ENCODE measurements around the gene NECTIN3. TPM values are rescaled to one million over a fixed set of nuclear protein-coding genes. Genes with fewer than 3 reads are reported as not detected.

The NECTIN3 gene
- total RNA-seq (2021), result 52.0 and 53.7 TPM in 2 replicates
- long read RNA-seq, transcript NECTIN3-206 (6 exons, 3,664 nt), result major isoform, 27 of 41 reads
- long read RNA-seq, partial matches to known transcripts, result 7 of 41 reads
- long read RNA-seq, other reads (novel, unspliced or antisense), result 7 of 41 reads

DNA sequence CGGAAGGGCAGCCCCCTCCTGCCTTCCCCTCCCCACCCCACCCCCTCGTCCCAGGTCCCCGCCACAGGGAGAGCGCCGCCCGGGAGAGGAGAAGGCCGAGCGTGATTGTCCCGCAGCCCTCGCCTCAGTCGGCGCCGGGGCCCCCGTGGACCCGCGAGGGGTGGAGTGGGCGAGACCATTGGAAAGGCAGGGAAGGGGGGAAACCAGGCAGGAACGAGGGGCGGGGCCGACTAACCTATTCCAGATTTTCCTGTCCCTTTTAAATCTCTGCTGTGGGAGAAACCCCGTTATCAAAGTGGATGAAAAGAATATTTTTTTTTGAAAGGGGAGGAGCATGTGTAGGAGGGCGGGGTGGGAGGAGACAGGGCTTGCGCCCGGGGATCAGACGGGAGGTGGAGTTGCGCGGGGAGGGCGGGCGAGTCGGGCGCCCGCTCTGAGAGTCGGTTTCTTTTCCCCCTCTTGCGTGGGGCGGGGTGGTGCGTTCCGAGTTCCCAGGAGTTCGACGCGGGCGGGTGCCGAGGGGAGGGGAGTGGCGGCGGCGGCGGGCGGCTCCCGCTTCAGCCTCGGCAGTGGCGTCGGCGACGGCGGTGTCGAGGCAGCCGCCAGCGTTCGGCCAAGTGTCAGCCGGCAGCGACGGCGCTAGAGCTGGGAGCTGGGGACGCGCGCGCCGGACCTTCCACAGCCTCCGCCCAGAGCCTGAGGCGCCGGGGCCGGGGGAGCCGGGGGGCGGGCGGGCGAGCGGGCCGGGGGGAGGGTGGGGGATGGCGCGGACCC, at the start of gene NECTIN3:
NECTIN3 (plus strand) TSS at position 560 of the 774 bp plus-strand sequence; CDS start at position 762, 202 bp downstream.
- Histone ChIP-seq H2BK12ac (ENCODE audit: insufficient read length, low read depth, low read length) (no peak within 1 kb of the TSS), H3K27ac (ENCODE audit: insufficient read length, low read depth, low read length) (no peak within 1 kb of the TSS), H3K18ac (ENCODE audit: insufficient read length, low read depth, low read length) (peak within 1 kb of the TSS; percentile 63), H3K4me2 (ENCODE audit: insufficient read depth, insufficient read length, low read length) (peak within 1 kb of the TSS; percentile 88), H3K27me3 (ENCODE audit: insufficient read depth, low read length) (no peaks in the 10 kb centered on the region), H3K9ac (ENCODE audit: extremely low read depth, insufficient read length, low read length) (peak within 1 kb of the TSS; percentile 64), H4K91ac (ENCODE audit: insufficient read length, low read depth, low read length) (no peak within 1 kb of the TSS), H3K23ac (ENCODE audit: insufficient read length, low read depth, low read length) (no peak within 1 kb of the TSS), H4K20me1 (ENCODE audit: control insufficient read depth, insufficient read depth, insufficient read length) (no peaks in the 10 kb centered on the region), H3K79me2 (ENCODE audit: insufficient read depth, low read length) (peaks cover 19% of the 10 kb centered on the region; the same call in 1 of the 2 replicates), H3K9me3 (ENCODE audit: control insufficient read depth, low read depth, low read length) (no peaks in the 10 kb centered on the region), H3K4me1 (ENCODE audit: insufficient read depth, low read length) (no peaks in the 10 kb centered on the region), H2AK5ac (ENCODE audit: insufficient read length, low read length) (no peak within 1 kb of the TSS), H2BK5ac (ENCODE audit: insufficient read length, low read length) (no peak within 1 kb of the TSS), H3K4ac (ENCODE audit: low read depth, low read length) (no peak within 1 kb of the TSS), H2BK120ac (ENCODE audit: low read depth, low read length, poor library complexity, severe bottlenecking) (no peak within 1 kb of the TSS), H3K14ac (ENCODE audit: insufficient read depth, low read length) (peak within 1 kb of the TSS; percentile 79; the same call in 1 of the 2 replicates), H3T11ph (ENCODE audit: low read length) (no peak within 1 kb of the TSS), H3K79me1 (ENCODE audit: insufficient read depth, low read depth, low read length, poor library complexity, severe bottlenecking) (no peaks in the 10 kb centered on the region), H3K23me2 (ENCODE audit: insufficient read length, low read depth, low read length, poor library complexity, severe bottlenecking) (peaks cover 11% of the 10 kb centered on the region), H4K5ac (ENCODE audit: insufficient read length, low read depth, low read length) (no peak within 1 kb of the TSS), H2AFZ (ENCODE audit: low read length) (peak within 1 kb of the TSS; percentile 34), H3K56ac (ENCODE audit: insufficient read length, low read depth, low read length) (no peak within 1 kb of the TSS), H2BK20ac (ENCODE audit: low read depth, low read length, poor library complexity, severe bottlenecking) (no peak within 1 kb of the TSS), H4K8ac (replicated peaks; ENCODE audit: insufficient read length, low read depth, low read length) (no peak within 1 kb of the TSS), H2BK15ac (ENCODE audit: low read depth, low read length) (no peak within 1 kb of the TSS)
- TF ChIP-seq, protein P1, sequence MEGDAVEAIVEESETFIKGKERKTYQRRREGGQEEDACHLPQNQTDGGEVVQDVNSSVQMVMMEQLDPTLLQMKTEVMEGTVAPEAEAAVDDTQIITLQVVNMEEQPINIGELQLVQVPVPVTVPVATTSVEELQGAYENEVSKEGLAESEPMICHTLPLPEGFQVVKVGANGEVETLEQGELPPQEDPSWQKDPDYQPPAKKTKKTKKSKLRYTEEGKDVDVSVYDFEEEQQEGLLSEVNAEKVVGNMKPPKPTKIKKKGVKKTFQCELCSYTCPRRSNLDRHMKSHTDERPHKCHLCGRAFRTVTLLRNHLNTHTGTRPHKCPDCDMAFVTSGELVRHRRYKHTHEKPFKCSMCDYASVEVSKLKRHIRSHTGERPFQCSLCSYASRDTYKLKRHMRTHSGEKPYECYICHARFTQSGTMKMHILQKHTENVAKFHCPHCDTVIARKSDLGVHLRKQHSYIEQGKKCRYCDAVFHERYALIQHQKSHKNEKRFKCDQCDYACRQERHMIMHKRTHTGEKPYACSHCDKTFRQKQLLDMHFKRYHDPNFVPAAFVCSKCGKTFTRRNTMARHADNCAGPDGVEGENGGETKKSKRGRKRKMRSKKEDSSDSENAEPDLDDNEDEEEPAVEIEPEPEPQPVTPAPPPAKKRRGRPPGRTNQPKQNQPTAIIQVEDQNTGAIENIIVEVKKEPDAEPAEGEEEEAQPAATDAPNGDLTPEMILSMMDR (conservative IDR thresholded peaks at IDR 0.05), result no peak
- no CpG with 5 or more reads among the region's 79 CpGs for WGBS (ENCODE audit: extremely low coverage, insufficient read length, low lambda C conversion rate)
- H3K27ac Mint-ChIP-seq, result peak within 1 kb of the TSS; percentile 91 to 99 (median 97)
- peaks cover 37 to 41% of the 10 kb centered on the region in 2 experiments for H3K4me1 Mint-ChIP-seq
- H3K9me3 Mint-ChIP-seq, result peaks cover 0 to 2% of the 10 kb centered on the region in 2 experiments; a peak in 1 of 5 replicates
- peaks cover 3 to 9% (median 7%) of the 10 kb centered on the region in 3 experiments; a peak in 4 of 7 replicates for H3K36me3 Mint-ChIP-seq (ENCODE audit: insufficient read depth in 1 of 3, low read depth in 3 of 3)
- no peaks in the 10 kb centered on the region for H3K27me3 Mint-ChIP-seq (ENCODE audit: low read depth)
- peak; percentile 90 for DNase-seq
- H3K4me3 Mint-ChIP-seq, result peak within 1 kb of the TSS; percentile 96 to 99
